ENCODE measurements around the gene GLT6D1.
"Not testable (repeated sequence)": the region's sequence is repeated elsewhere in the genome, so short reads cannot be mapped to it uniquely, and the experiment has no call there.

GLT6D1 gene, protein sequence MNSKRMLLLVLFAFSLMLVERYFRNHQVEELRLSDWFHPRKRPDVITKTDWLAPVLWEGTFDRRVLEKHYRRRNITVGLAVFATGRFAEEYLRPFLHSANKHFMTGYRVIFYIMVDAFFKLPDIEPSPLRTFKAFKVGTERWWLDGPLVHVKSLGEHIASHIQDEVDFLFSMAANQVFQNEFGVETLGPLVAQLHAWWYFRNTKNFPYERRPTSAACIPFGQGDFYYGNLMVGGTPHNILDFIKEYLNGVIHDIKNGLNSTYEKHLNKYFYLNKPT

DNA sequence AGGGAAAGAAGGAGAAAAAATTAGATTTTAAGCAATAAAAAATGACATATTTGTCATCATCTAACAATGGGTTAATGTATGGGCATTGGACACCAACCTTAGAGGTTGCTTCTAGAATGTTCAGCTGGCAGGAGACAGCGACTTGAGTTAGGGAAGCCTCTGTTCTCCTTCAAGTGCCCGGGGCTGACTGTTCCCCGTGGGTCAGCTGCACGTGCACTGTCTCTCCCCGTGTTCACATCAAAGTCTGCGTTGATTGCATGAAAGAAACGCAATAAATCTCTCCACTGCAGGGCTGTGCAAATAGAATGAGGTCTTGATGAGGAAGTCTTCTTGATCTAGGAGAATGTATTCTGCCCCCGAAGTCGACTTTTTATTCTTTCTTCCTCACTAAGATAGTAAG lies at the start of gene GLT6D1:
GLT6D1 (minus strand) TSS at position 345 of the 400 bp plus-strand sequence. CDS start 353 bp downstream, outside the sequence.
- DNase-seq (ENCODE audit: low read depth in 3 of 3, low spot score in 1 of 3): no peak

DNA sequence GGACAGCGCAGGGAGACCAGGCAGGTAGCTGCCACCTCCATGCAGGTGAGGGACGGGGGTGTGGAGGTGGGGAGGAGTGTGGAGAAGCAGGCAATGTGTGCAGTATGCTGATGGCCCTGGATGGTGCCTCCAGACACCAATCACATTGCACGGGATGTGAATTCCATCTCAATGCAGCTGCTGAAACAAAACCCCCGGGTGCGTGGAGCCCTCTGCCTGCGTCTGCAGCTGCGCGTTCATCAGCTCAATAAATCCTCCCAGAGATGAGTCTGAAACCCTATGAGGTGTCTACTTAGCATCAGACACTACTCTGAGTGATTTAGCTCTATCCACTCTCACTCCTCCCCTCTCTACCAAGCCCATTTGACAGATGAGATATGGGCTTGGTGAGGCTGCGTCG lies 49.7 kb upstream of the GLT6D1 start:
- DNase-seq (ENCODE audit: low read depth in 3 of 3, low spot score in 1 of 3): no peak

DNA sequence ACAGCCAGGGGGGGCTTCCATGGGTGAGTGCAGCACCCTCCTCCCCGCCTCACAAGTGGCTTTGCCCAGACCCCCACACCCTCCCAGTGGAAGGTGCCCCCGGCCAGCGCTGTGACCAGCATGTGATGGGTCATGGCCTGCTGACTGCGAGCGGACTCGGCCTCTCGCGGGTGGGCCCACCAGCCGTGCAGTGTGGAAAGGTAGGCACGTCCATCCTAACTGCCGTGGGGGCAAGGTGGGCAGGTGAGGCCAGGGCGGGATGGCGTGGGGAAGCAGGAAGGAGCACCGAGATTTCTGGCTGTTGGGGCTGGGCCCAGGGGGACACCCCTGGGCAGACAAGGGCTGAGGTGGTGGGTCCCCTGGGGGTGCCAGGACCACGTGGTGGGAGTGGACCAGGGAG lies 47.9 kb upstream of the GLT6D1 start:
- no peak for DNase-seq (ENCODE audit: low read depth in 3 of 3, low spot score in 1 of 3)

DNA sequence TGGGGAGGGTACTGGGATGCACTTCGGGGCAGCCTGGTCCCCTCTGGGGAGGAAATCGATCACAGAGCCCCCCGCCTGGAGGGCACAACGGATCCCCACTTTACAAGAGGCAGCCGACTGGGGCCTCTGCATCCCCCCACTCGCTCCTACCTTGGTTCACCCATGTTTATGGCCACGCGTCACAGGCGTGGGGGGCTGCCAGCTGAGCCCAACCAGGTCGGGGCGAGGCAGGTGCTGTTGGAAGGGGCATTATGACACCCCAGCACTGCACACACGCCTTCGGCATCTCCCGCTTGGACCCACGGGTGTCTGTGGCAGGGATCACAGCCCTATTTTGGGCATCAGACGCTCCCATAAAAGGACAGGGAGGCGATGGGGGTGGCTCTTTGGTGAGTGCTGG lies 45.4 kb upstream of the GLT6D1 start:
- no peak for DNase-seq (ENCODE audit: low read depth in 3 of 3, low spot score in 1 of 3)

DNA sequence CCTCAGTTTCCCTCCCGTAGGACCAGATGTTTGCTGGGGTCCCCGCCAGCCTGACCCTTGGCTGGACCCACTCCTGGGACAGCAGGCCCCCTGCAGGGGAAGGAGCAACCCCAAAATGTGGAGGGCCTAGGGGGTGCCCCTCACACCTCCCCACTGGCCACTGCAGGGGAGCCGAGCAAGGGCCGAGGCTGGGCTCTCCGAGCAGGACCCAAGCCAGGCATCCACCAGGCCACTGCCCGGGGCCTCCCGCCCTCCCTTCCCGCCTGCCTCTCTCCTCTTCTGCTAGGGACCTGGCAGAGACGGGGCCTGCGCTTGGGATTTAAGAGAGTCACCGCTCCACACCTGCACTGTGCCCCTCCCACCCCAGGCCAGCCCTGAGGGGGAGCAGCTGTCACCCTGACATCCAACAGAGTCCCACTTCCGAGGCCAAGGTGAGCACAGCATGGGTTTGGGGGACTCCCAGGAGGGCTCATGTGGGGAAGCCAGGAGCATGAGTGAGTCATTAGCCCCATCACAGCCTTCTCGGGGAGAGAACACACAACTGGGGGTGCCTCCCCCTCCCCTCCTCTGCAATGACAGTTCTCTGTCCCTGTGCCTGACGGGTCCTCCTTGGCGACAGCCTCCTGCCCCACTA lies 44.2 kb upstream of the GLT6D1 start:
- DNase-seq (ENCODE audit: low read depth in 3 of 3, low spot score in 1 of 3): no peak

DNA sequence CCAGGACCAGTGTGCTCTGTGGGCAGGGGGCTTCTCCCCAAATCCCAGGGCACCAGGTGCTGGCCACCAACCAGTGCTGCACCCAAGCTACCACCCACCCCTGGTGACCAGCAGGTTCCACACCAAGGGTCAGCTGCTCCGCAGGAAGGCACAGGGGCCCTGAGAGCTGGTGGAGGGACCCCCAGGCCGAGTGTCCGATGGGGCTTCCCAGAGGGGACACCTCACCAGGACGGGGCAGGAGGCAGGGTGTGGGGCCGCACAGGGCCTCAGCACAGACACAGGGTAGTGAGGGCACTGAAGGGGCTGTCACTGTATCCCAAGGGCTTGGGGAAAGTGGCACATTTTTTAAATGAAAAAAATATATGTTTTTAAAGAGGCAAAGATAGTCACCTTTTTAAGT lies 41.8 kb upstream of the GLT6D1 start:
- DNase-seq (ENCODE audit: low read depth in 3 of 3, low spot score in 1 of 3): no peak

DNA sequence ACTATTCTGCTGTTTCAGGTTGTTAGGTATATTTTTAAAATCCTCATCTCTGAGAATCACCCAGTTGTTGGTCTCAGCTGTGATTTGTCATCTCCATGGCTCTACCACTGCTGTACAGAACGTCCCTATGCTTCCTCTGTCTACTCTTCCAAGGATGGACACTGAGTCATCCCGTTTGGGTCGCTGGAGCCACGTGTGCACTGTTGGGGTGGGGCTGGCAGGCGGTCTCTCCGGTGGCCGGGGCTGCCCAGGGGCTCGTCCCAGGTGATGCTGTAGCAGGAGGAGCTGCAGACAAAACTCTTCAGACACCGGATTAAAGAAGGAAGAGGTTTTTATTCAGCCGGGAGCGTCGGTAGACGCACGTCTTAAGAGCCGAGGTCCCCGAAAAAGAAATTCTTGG lies 40.7 kb upstream of the GLT6D1 start:
- no peak for DNase-seq (ENCODE audit: low read depth in 3 of 3, low spot score in 1 of 3)

DNA sequence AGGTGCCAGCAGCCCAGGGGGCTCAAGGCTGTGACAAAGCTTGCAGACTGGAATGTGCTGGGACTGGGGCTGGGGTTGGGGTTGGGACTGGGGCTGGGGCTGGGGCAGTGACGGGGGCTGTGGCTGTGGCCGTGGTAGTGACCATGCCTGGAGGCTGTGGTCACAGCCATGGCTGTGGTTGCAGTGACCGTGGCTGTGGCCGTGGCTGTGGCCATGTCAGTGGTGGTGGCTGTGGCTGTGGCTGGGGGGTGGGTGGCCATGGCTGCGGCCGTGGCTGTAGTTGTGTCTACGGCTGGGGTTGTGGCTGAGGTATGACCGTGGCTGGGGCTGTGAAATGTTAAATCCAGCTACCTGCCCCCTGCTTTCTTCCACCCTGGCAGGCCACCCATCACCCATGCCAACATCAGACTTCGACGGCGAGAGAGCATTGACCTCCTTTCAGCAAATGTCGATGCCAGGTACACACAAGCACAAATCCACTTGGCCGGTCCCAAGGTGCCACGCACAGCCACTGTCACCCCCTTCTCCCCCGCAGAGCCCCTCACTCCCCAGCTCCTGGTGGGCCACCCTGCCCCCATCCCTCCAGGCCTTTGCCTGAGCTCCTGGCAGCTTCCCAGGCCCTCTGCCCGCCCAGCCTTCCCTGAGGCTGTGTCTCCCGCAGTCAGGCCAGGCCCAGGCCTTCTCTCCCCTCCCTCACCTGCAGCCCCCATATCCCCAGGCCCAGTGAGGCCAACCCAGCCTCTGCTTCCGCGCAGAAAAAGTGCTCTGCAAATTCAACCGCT lies 39.1 kb upstream of the GLT6D1 start:
- no peak for DNase-seq (ENCODE audit: low read depth in 3 of 3, low spot score in 1 of 3)

DNA sequence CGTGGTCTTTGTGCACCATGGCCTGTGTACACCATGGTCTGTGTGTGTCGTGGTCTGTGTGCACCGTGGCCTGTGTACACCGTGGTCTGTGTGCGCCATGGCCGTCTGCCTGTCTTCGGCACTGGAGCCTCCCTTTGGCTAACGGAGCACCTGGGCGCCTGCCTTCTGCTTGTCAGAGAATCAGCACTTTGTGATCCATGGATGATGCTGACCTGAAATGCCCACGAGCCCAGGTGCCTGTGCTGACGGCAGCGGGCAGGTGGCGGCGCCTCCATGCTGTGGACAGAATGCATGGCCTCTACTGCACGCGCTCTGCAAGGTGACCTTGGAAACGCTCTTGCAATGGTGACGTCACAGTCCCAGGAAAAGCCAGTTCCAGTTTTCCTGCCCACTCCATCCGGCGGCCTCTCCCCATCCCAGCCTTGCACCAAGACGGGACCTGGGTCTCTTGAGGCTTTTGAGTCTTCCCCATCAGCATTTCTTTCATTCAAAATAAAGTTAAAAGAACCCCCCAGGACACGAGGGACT lies 38.4 kb upstream of the GLT6D1 start:
- no peak for DNase-seq (ENCODE audit: low read depth in 3 of 3, low spot score in 1 of 3)

DNA sequence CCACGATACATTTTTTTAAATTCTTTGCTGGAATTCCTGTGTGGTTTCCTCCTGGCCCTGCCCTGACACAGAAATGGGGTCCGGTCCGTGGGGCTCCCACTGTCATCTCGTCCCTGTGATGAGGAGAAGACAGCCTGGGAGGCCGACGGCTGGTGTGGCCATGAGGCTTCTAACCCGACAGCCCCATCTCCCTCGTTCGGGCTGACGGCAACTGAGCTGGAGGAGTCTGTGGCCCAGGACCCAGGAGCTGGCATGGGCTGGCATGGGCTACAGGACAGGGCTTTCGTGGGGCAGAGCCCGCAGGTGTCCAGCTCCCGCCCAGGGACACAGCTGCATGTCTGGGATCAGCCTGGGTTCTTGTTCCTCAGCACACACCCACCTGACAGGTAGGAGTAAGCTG lies 37.6 kb upstream of the GLT6D1 start:
- DNase-seq (ENCODE audit: low read depth in 3 of 3, low spot score in 1 of 3): no peak

DNA sequence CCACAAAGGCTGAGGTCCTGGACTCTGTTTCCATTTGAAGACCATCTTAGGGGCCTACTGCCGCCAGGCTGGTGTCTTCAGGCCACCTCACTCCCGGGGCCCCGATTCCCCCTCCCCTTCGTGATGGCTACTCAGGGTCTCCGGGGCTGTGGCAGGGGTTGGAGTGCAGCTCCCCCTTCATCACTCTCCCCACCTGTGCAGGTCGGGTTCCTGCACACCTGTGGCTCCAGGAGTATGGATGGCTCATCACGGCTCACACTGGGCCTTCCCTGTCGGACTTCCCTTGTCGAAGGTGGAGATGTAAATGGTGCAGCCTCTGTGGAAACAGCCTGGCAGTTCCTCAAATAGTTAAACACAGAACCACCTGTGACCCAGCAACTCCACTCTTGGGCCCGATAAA lies 35.6 kb upstream of the GLT6D1 start:
- no peak for DNase-seq (ENCODE audit: low read depth in 3 of 3, low spot score in 1 of 3)

DNA sequence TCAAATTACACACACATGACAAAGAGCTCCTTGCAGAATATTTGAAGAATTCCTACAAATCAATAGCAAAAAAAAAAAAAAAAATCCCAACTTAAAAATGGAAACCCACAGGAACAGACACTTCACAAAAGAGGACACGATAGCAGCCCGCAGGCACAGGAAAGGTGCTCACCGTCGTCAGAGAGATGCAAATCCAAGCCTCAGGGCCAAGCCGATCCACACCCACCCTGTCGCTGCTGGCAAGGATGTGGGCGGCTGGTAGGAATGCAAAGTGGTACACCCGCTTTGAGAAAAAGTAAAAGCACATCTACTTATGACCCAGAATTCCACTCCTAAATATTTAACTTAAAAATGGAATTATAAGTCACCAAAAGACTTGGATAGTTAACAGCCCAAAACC lies 34.6 kb upstream of the GLT6D1 start:
- DNase-seq (ENCODE audit: low read depth in 3 of 3, low spot score in 1 of 3): no peak

DNA sequence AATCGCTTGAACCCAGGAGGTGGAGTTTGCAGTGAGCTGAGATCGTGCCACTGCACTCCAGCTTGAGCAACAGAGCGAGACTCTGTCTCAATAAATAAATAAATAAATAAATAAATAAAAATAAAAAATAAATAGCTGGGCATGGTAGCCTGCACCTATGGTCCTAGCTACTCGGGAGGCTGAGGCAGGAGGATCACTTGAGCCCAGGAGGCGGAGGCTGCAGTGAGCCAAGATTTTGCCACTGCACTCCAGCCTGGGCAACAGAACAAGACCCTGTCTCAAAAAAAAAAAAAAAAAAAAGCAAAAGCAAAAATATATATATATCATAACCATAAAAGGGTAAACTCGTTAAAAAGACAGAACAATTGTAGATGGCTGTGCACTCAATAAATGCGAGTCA lies 33.4 kb upstream of the GLT6D1 start:
- DNase-seq (ENCODE audit: low read depth in 3 of 3, low spot score in 1 of 3): not testable (repeated sequence)

DNA sequence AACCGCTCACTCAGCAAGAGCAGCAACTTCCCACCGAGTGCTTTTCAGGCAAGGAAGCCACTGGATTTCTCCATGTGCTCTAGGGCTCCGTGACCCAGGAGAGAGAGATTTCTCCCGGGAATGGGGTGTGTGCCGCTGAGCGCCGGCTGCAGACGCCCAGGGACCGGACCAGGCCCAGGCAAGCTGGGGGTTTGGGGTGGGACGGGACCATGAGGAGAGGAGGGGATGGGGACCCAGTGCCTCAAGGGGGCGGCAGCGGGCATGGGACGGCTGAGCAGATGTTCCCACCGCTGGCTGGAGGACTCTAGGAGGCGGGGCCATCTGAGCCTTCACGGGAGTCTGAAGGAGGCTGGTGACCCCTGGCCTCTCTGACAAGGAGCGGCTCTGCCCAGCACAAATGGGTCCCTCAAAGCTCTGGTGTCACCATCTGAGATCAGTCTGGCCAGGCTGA lies 32.3 kb upstream of the GLT6D1 start:
- DNase-seq (ENCODE audit: low read depth in 3 of 3, low spot score in 1 of 3): no peak

DNA sequence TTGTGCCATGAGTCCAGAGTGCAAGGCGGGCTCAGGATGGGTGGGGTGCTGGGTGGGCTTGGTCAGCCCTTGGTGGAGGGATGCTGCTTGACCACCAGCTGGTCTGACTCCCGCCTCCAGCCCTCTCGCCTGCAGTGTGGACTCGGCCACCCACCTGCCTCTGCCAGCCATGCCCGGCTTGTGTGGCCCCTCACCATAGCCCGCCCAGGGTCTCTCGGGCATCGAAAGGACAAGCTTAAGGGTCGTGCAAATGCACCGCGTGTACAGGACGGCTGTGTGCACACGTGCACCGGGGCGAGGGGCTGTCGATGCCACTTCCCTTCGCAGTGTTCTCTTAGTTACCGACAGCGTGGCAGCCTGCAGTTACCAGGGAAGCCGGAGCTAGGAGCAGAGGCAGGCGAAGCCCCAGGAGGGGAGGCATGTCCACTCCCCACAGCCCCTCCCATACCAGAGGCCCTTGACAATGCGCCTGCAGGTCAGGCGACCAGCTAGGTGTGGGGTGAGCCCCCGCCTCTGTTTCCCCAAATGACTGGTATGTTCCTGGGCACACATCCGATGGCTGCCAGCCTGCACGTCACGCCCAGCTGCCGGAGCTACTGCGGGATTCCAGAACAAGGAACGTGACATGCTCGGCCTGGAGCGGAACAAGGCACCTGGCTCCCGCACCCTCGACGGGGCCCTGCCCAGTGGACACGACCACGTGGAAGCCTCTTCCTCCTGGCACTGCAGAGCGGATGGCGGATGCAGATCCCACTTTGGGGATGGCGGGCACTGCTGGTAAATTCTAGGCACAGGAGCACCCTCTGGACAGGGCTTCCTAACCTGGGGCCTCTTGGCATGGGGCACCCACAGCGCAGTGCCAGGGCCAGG lies 31.6 kb upstream of the GLT6D1 start:
- no peak for DNase-seq (ENCODE audit: low read depth in 3 of 3, low spot score in 1 of 3)

DNA sequence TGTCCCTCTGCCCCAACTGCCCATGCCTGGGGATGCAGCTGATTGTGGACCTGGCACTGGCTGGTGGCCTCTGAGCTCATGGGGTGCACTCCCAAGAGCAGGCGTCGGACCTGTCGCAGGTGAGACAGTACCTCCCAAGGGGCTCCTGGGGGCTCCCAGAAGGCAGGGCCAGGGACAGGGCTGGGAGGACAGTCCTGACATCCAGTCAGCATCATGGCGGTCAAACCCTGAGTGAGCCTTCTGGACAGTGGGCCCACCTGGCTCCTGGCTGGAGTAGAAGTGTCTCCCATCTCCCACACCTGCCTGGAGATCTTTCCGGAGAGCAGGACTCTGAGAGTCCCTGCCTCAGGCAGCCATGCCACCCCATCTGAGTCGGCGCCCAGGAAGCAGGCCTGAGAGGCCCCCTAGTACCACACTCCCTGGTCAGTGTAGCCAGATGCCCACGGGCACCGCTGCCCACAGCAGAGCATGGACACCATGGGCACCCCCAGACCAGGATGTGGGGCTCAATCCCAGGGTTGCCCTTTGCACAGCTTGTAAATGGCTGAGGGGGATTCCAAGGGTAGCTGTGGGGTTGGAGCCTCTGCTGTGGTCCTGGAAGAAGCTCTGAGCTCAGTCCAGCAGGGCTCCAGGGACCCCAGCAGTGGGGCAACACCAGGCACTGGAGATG lies 30.4 kb upstream of the GLT6D1 start:
- DNase-seq (ENCODE audit: low read depth in 3 of 3, low spot score in 1 of 3): no peak

DNA sequence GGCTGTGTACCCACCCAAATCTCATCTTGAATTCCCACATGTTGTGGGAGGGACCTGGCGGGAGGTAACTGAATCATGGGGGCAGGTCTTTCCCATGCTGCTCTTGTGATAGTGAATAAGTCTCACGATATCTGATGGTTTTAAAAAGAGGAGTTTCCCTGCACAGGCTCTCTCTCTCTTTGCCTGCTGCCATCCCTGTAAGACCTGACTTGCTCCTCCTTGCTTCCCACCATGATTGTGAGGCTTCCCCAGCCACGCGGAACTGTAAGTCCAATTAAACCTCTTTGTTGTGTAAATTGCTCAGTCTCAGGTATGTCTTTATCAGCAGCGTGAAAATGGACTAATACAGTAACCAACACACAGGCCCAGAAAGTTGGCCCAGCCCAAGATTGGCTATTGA lies 29.7 kb upstream of the GLT6D1 start:
- DNase-seq (ENCODE audit: low read depth in 3 of 3, low spot score in 1 of 3): not testable (repeated sequence)

DNA sequence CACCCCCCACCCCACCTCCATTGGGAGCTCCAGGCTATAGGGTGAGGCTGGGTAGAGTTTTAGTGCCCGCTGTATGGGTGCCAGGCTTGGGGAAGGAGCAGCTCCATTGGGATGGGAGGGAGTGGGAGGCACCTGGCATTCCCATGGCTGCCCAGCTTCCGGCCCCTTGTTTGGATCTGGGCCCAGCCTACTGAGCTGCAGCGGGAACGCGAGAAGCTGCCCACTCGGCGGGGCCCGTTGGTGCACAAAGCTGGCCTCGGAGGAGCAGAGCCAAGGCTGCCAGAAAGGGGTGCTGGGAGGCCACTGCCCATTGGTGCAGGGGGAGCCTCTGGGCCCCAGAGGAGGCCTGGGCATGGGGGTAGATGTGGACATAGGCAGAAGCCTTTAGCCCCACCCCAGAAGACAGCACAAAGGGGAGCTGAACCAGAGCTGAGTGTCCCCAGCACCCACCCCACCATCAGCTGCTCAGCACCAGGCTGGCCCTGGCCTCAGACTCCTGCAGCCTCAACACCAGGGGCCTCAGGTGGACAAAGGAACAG lies 28.2 kb upstream of the GLT6D1 start:
- no peak for DNase-seq (ENCODE audit: low read depth in 3 of 3, low spot score in 1 of 3)

DNA sequence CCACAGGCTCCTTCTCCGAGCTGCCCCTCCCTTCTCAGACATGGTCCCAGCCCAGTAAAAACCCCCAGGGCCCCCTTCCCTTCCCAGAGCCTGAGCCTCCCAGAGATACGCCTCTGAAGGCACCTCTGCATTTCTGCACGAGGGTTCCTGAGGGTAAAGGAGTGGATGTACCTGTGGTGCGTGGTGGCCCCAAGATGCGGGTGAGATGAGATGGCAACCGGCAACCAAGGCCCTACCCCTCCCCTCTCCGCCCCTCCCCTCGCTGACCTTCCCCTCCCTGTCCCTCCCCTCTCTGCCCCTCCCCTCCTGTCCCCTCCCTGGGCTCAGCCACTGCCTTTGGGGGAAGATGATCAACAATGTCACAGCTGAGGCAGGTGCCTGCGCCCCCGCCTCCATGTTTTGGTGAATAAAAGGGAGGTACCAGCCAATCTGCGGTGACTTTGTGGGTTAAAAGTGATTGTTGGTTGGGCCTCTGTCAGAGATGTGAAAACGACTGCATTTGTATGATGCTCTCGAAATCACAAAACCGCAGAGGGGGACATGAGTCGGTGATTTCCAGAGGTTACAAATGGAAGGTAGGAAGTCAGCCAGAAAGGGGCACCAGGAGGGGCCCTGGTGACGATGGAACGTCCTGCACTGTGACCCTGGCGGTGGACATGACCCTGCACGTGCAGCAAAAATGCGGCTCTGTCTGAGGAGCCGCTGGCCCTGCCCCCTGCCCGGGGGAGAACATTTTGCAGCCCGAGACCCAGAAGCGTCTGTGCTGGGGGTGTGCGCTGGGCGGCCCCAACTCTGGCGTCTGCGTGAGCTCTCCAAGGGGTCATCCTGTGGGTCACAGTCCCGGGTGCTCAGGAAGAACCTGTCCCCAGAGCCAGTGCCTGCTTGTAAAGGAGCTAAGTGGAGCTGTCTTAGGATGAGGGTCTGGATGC lies 27.5 kb upstream of the GLT6D1 start:
- DNase-seq (ENCODE audit: low read depth in 3 of 3, low spot score in 1 of 3): no peak

All from stimulated activated CD4-positive, alpha-beta T cell treated with anti-CD3 and anti-CD28 coated beads, TNF-alpha, amount 100 ng/mL, for 1 hour (primary cell).